Measurements from ENCODE around the gene GDA. TPM values are rescaled to one million over a fixed set of nuclear protein-coding genes. Genes with fewer than 3 reads are reported as not detected.
"Not testable (repeated sequence)": the region's sequence is repeated elsewhere in the genome, so short reads cannot be mapped to it uniquely, and the experiment has no call there.

Gene GDA
- total RNA-seq, 1 experiment from 2014 or later, result 49.4 TPM

DNA sequence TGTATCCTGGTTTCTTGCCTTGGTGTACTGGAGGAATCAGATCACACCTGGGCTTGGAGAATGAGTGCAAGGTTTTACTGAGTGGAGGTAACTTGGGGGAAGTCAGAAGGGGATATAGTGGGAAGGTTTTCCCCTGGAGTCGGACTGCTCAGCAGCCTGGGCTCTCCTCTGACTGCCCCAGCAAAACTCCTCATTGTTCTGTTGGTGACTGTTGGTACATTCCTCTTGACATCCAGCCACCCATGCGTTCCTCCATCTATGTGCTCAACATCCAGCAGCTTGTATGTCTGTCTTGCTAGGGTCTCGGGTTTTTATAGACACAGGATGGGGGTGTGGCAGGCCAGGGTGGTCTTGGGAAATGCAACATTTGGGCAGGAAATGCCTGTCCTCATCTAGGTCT, 119.7 kb downstream of the GDA start:
- Histone ChIP-seq H3K27me3 (ENCODE audit: insufficient read depth, low read length) (no peaks in the 10 kb centered on the region), H3K4me3 (replicated peaks in 1 of 2; ENCODE audit: low read depth in 1 of 2, low read length in 2 of 2) (no peak overlapping the region), H3K4me1 (ENCODE audit: control insufficient read depth in 1 of 2, insufficient read depth in 2 of 2, low read length in 2 of 2) (no peaks in the 10 kb centered on the region), H4K20me1 (ENCODE audit: insufficient read depth) (no peaks in the 10 kb centered on the region), H3K4me2 (ENCODE audit: low read length) (no peak overlapping the region), H3K36me3 (ENCODE audit: control insufficient read depth in 1 of 2, insufficient read depth in 2 of 2, low read length in 2 of 2) (no peaks in the 10 kb centered on the region), H2AFZ (ENCODE audit: low read depth, low read length, poor library complexity, severe bottlenecking) (no peak overlapping the region), H3K9ac (ENCODE audit: low read length) (no peak overlapping the region), H3K79me2 (ENCODE audit: insufficient read depth, low read length) (no peaks in the 10 kb centered on the region), H3K9me2 (ENCODE audit: insufficient read depth) (no peaks in the 10 kb centered on the region), H3K9me3 (ENCODE audit: control insufficient read depth in 1 of 2, insufficient read depth in 1 of 2, low read depth in 1 of 2, low read length in 2 of 2) (no peaks in the 10 kb centered on the region), H3K27ac (ENCODE audit: low read depth, low read length) (no peak overlapping the region)
- intact Hi-C loops (cut with micrococcal nuclease), result no loop called here
- CTCF ChIA-PET, result no interaction called here
- no peak for ATAC-seq
- no TSS peak for BruUV-seq (replicated peaks)
- TF ChIP-seq TCF7L2 (IDR thresholded peaks at IDR 0.05; ENCODE audit: borderline replicate concordance, extremely low read depth, insufficient read depth, insufficient read length) (no peak), POLR2AphosphoS5 (IDR thresholded peaks at IDR 0.05; ENCODE audit: low read depth, low read length) (no peak), ZFX (IDR thresholded peaks at IDR 0.05) (no peak), JUND (IDR thresholded peaks at IDR 0.05) (no peak), POLR2A (IDR thresholded peaks at IDR 0.05; ENCODE audit: borderline replicate concordance, extremely low read depth, insufficient read depth, insufficient read length) (no peak), FOSL1 (IDR thresholded peaks at IDR 0.05; ENCODE audit: low read depth) (no peak), SP1 (IDR thresholded peaks at IDR 0.05; ENCODE audit: low read depth) (no peak)
- TF ChIP-seq, protein P1, sequence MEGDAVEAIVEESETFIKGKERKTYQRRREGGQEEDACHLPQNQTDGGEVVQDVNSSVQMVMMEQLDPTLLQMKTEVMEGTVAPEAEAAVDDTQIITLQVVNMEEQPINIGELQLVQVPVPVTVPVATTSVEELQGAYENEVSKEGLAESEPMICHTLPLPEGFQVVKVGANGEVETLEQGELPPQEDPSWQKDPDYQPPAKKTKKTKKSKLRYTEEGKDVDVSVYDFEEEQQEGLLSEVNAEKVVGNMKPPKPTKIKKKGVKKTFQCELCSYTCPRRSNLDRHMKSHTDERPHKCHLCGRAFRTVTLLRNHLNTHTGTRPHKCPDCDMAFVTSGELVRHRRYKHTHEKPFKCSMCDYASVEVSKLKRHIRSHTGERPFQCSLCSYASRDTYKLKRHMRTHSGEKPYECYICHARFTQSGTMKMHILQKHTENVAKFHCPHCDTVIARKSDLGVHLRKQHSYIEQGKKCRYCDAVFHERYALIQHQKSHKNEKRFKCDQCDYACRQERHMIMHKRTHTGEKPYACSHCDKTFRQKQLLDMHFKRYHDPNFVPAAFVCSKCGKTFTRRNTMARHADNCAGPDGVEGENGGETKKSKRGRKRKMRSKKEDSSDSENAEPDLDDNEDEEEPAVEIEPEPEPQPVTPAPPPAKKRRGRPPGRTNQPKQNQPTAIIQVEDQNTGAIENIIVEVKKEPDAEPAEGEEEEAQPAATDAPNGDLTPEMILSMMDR (IDR thresholded peaks at IDR 0.05 in 2 of 3, conservative IDR thresholded peaks at IDR 0.05 in 1 of 3; ENCODE audit: borderline replicate concordance in 1 of 3, insufficient read depth in 1 of 3, low read depth in 2 of 3, low read length in 2 of 3), result no peak
- TF ChIP-seq, protein P2, sequence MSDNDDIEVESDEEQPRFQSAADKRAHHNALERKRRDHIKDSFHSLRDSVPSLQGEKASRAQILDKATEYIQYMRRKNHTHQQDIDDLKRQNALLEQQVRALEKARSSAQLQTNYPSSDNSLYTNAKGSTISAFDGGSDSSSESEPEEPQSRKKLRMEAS (IDR thresholded peaks at IDR 0.05), result no peak
- POLR2A ChIA-PET, result no interaction called here
- DNase-seq (ENCODE audit: low read depth, low spot score), result no peak
- RAD21 ChIA-PET (ENCODE audit: low non-redundant PET in 1 of 2, low total read pairs in 2 of 2, uncharacterized antibody in 2 of 2, unreplicated experiment in 2 of 2), result no interaction called here

DNA sequence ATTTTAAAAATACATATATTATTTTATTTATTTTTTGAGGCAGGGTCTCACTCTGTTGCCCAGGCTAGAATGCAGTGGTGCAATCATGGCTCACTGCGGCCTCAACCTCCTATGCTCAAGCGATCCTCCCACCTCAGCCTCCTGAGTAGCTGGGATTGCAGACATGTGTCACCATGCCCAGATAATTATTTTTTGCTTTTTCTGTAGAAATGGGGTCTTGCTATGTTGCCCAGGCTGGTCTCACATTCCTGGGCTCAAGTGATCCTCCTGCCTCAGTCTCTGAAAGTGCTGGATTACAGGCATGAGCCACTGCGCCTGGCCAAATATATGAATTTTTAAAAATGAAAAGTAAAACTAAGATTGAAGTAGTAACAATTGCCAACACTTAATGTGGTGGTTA, 121.1 kb downstream of the GDA start:
- ATAC-seq, POLR2A ChIA-PET: not testable (repeated sequence)

More for the DNA sequence above, 121.1 kb downstream of the GDA start:
- not testable (repeated sequence) for H3K27ac ChIP-seq (ENCODE audit: low read depth, low read length); H3K4me3 ChIP-seq (replicated peaks in 1 of 2; ENCODE audit: low read depth in 1 of 2, low read length in 2 of 2); H3K27me3 ChIP-seq (ENCODE audit: insufficient read depth, low read length); BruUV-seq (replicated peaks); H3K79me2 ChIP-seq (ENCODE audit: insufficient read depth, low read length); H3K9ac ChIP-seq (ENCODE audit: low read length); H3K4me1 ChIP-seq (ENCODE audit: control insufficient read depth in 1 of 2, insufficient read depth in 2 of 2, low read length in 2 of 2); H4K20me1 ChIP-seq (ENCODE audit: insufficient read depth); DNase-seq (ENCODE audit: low read depth, low spot score); H2AFZ ChIP-seq (ENCODE audit: low read depth, low read length, poor library complexity, severe bottlenecking); H3K9me2 ChIP-seq (ENCODE audit: insufficient read depth); H3K36me3 ChIP-seq (ENCODE audit: control insufficient read depth in 1 of 2, insufficient read depth in 2 of 2, low read length in 2 of 2); H3K9me3 ChIP-seq (ENCODE audit: control insufficient read depth in 1 of 2, insufficient read depth in 1 of 2, low read depth in 1 of 2, low read length in 2 of 2); H3K4me2 ChIP-seq (ENCODE audit: low read length)
- intact Hi-C loops (cut with micrococcal nuclease), result loop anchor here (5.0 kb wide), 2 partner anchors 48 to 68 kb away; no protein-coding TSS in a partner anchor
- ChIA-PET CTCF (interaction anchor here (3.7 kb wide), 1 partner anchor 231 kb away, joined by 84 read pairs; no protein-coding TSS in a partner anchor), RAD21 (ENCODE audit: low non-redundant PET in 1 of 2, low total read pairs in 2 of 2, uncharacterized antibody in 2 of 2, unreplicated experiment in 2 of 2) (interaction anchor here in 1 of 2 experiments (2.9 kb wide), 1 partner anchor 231 kb away, joined by 13 read pairs; no protein-coding TSS in a partner anchor)
